Endodermal cell (in vitro differentiated cells): ENCODE measurements around the gene NCAM2. TPM values are rescaled to one million over a fixed set of nuclear protein-coding genes. Genes with fewer than 3 reads are reported as not detected.

ENCODE experiments used
- DNase-seq: peaks from one replicate; pipeline ENCODE4 v3.0.0-alpha.2; 2017
- H3K27ac ChIP-seq: 2 replicates; pipeline ENCODE4 v1.5.1; 2013; ENCODE audit warnings: mild to moderate bottlenecking, low read depth, low read length, moderate library complexity
- H3K27me3 ChIP-seq: 2 replicates; pipeline ENCODE4 v1.6.1; 2013; ENCODE audit warnings: mild to moderate bottlenecking, low read length, moderate library complexity; ENCODE audit not compliant: insufficient read depth, control insufficient read depth, poor library complexity, severe bottlenecking
- H3K36me3 ChIP-seq: 2 replicates; pipeline ENCODE4 v1.7.0; 2013; ENCODE audit warnings: mild to moderate bottlenecking, low read length, moderate library complexity; ENCODE audit not compliant: control insufficient read depth, insufficient read depth
- H3K4me1 ChIP-seq: one replicate; pipeline ENCODE4 v1.7.0; 2013; ENCODE audit warnings: low read length; ENCODE audit not compliant: control insufficient read depth, insufficient read depth
- H3K4me3 ChIP-seq: 2 replicates; pipeline ENCODE4 v1.5.1; 2013; ENCODE audit warnings: mild to moderate bottlenecking, low read length, moderate library complexity
- H3K9ac ChIP-seq: 2 replicates; pipeline ENCODE4 v1.6.1; 2013; ENCODE audit warnings: mild to moderate bottlenecking, low read length, moderate library complexity; ENCODE audit not compliant: poor library complexity, severe bottlenecking; ENCODE audit errors: extremely low read depth
- H3K9me3 ChIP-seq: 2 replicates; pipeline ENCODE4 v1.6.1; 2013; ENCODE audit warnings: mild to moderate bottlenecking, low read length, moderate library complexity; ENCODE audit not compliant: control insufficient read depth
- H3K27ac Mint-ChIP-seq: 2 replicates; pipeline ENCODE4 v1.8.0; 2020; ENCODE audit warnings: mixed read lengths
- H3K27me3 Mint-ChIP-seq: 2 replicates; pipeline ENCODE4 v1.8.0; 2021; ENCODE audit warnings: mild to moderate bottlenecking, mixed read lengths; ENCODE audit not compliant: insufficient read depth
- H3K36me3 Mint-ChIP-seq: 2 replicates; pipeline ENCODE4 v1.8.0; 2020; ENCODE audit warnings: low read depth, mixed read lengths
- H3K4me1 Mint-ChIP-seq: 2 replicates; pipeline ENCODE4 v1.8.0; 2020; ENCODE audit warnings: mixed read lengths
- H3K4me3 Mint-ChIP-seq: 2 replicates; pipeline ENCODE4 v1.8.0; 2020; ENCODE audit warnings: mild to moderate bottlenecking, moderate library complexity, mixed read lengths
- H3K9me3 Mint-ChIP-seq: 2 replicates; pipeline ENCODE4 v1.8.0; 2020; ENCODE audit warnings: mild to moderate bottlenecking, mixed read lengths
- WGBS, 2 experiments: methylation state at CpG; one replicate each; pipeline versions ENCODE4 v1.1.5 to v1.1.7; 2013; ENCODE audit warnings: missing lambda C conversion rate in 2 of 2, mixed read lengths in 1 of 2; ENCODE audit not compliant: insufficient coverage in 1 of 2, insufficient read length in 1 of 2; 5-methylcytosine and 5-hydroxymethylcytosine counted together
- total RNA-seq, 2 donors: library from RNA; stranded (reverse); fragmentation: NEBNext Ultra II Directional in 1 of 2; extraction: Animal tissue kit (Norgen Biotek cat#: 25700) in 1 of 2; gene quantifications; 2 replicates in 1 of 2; 3 replicates in 1 of 2; pipeline ENCODE4 v1.2.1, GENCODE V29; 2021
- TF ChIP-seq, protein P1 (sequence below): fragments of 200-600 bp; sonication (generic); conservative IDR thresholded peaks from 2 replicates; pipeline ENCODE4 v1.5.0; 2021; ENCODE audit warnings: antibody characterized with exemption, mild to moderate bottlenecking

Gene NCAM2
- total RNA-seq, 2 donors from 2014 or later: 0.46 to 0.69 TPM

DNA sequence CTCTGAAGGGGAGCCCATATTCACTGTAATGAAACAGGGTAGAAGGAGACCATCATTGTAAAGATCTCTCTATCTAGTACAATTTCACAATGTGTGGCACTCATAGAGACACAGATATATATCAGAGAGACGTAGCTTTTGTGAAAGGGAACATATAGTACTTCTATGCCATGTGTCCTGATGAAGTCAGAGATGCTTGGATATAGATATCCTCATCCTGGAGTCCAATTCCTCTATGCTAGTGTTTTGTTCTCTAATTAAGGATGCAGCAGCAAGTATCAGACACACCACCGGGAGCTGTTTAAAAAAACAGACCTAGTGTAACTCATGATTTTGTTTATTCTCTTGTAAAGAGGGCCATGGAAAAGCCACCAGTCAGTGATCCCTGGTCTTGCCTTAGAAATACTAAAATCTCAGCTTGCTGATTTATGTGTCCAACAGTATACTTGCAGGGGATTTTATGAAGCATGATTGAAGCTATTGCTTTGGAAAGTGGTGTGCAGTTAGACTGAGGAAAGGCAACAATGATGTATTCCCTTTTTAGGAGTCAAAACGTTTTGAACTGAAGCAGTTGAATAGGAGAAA, 2.5 kb downstream of the NCAM2 start:
- Mint-ChIP-seq H3K27ac (no peak overlapping the region), H3K4me3 (no peak overlapping the region), H3K9me3 (no peaks in the 10 kb centered on the region), H3K27me3 (peaks cover 32% of the 10 kb centered on the region), H3K4me1 (peaks cover 10% of the 10 kb centered on the region), H3K36me3 (no peaks in the 10 kb centered on the region)
- Histone ChIP-seq H3K4me3 (no peak overlapping the region), H3K4me1 (no peaks in the 10 kb centered on the region), H3K36me3 (no peaks in the 10 kb centered on the region), H3K27me3 (peaks cover 30% of the 10 kb centered on the region), H3K27ac (no peak overlapping the region), H3K9me3 (no peaks in the 10 kb centered on the region), H3K9ac (no peak overlapping the region)
- DNase-seq: no peak
- TF ChIP-seq, protein P1, sequence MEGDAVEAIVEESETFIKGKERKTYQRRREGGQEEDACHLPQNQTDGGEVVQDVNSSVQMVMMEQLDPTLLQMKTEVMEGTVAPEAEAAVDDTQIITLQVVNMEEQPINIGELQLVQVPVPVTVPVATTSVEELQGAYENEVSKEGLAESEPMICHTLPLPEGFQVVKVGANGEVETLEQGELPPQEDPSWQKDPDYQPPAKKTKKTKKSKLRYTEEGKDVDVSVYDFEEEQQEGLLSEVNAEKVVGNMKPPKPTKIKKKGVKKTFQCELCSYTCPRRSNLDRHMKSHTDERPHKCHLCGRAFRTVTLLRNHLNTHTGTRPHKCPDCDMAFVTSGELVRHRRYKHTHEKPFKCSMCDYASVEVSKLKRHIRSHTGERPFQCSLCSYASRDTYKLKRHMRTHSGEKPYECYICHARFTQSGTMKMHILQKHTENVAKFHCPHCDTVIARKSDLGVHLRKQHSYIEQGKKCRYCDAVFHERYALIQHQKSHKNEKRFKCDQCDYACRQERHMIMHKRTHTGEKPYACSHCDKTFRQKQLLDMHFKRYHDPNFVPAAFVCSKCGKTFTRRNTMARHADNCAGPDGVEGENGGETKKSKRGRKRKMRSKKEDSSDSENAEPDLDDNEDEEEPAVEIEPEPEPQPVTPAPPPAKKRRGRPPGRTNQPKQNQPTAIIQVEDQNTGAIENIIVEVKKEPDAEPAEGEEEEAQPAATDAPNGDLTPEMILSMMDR: no peak
- 60 to 71% methylated on average over 2 to 3 of the region's 3 CpGs for WGBS, 2 experiments

DNA sequence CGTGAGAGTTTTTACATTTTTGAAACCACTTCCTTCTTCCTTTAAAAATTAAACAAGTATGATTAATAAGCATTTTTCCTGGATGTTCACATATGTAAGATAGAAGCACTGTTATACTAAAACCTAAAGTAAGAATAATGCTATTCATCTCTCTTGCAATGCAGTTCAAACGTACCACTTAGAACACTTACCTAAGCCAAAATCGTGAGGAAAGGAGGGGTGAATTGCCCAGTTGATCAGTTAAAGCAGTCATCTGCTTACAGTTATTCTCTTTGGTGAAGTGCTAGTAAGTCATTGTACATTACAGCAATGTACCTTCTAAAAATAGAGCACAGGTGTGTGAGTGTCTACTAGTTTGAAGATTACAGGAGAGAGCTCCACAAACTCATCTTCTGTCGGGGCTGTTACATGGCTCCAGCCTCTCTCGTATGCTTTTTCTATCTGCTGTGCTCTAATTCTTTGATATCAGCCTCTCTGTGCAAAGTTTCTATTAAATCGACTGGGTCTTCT, 3.4 kb downstream of the NCAM2 start:
- H3K4me3 ChIP-seq: no peak overlapping the region
- H3K27ac ChIP-seq: no peak overlapping the region
- no peaks in the 10 kb centered on the region for H3K9me3 ChIP-seq
- peaks cover 24% of the 10 kb centered on the region for H3K27me3 ChIP-seq
- no peak overlapping the region for H3K4me3 Mint-ChIP-seq
- H3K27me3 Mint-ChIP-seq: peaks cover 23% of the 10 kb centered on the region
- no peak overlapping the region for H3K9ac ChIP-seq
- 76 to 92% methylated on average over 2 to 5 of the region's 6 CpGs for WGBS, 2 experiments
- H3K27ac Mint-ChIP-seq: no peak overlapping the region
- no peaks in the 10 kb centered on the region for H3K4me1 ChIP-seq
- no peak for DNase-seq
- no peaks in the 10 kb centered on the region for H3K36me3 ChIP-seq
- TF ChIP-seq, protein P1: no peak
- H3K4me1 Mint-ChIP-seq: peaks cover 9% of the 10 kb centered on the region
- no peaks in the 10 kb centered on the region for H3K36me3 Mint-ChIP-seq
- H3K9me3 Mint-ChIP-seq: no peaks in the 10 kb centered on the region

DNA sequence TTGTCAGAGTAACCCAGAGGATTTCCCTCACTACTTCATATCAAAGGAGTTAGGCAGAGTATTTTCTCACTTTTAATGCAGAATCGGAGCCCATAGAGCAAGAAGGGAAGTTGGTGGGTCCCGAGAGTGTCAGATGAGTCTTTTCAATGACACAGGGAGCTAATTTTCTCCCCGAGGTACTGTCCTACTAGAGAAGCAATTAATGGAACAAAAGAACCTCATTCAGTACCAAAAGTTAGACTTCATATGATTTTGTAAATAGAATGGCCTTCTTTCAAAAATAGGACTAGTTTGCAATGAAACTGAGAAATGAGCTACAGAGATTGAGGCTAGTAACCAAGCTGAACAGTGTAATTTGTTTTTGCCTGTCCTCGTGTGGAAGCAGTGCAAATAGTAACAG, 3.9 kb downstream of the NCAM2 start:
- TF ChIP-seq, protein P1: no peak
- Histone ChIP-seq H3K4me1 (no peaks in the 10 kb centered on the region), H3K9me3 (no peaks in the 10 kb centered on the region), H3K4me3 (no peak overlapping the region), H3K36me3 (no peaks in the 10 kb centered on the region), H3K27ac (no peak overlapping the region), H3K27me3 (peaks cover 19% of the 10 kb centered on the region), H3K9ac (no peak overlapping the region)
- H3K4me3 Mint-ChIP-seq: no peak overlapping the region
- H3K27me3 Mint-ChIP-seq: peaks cover 18% of the 10 kb centered on the region
- H3K36me3 Mint-ChIP-seq: no peaks in the 10 kb centered on the region
- 75 to 81% methylated on average over 1 to 4 of the region's 4 CpGs for WGBS, 2 experiments
- DNase-seq: no peak
- H3K9me3 Mint-ChIP-seq: no peaks in the 10 kb centered on the region
- no peak overlapping the region for H3K27ac Mint-ChIP-seq
- H3K4me1 Mint-ChIP-seq: peaks cover 3% of the 10 kb centered on the region
